WTC11 (cell line): Measurements from ENCODE around the gene EXOC4. TPM values are rescaled to one million over a fixed set of nuclear protein-coding genes. Genes with fewer than 3 reads are reported as not detected.

Experiments used
- ATAC-seq: fragments of 200-7000 bp; cut with Tn5 transposase; 2 replicates; pipeline ENCODE4 v1.10.0; 2021; ENCODE audit warnings: mild to moderate bottlenecking, moderate library complexity
- CTCF ChIA-PET: fragments of 300-600 bp; sonication (Branson Sonifier 250); formaldehyde crosslinking; loops from one replicate; lab custom pipeline; 2021; ENCODE audit warnings: antibody characterized with exemption; lab: Charles Lee
- POLR2A ChIA-PET: fragments of 350-600 bp; sonication (Branson Sonifier 250); formaldehyde crosslinking; loops from one replicate; lab custom pipeline; 2021; ENCODE audit warnings: antibody characterized with exemption; lab: Charles Lee
- DNase-seq: peaks from one replicate; pipeline ENCODE4 v3.0.0; 2021; ENCODE audit warnings: low spot score
- H3K27ac Mint-ChIP-seq: 2 replicates; pipeline ENCODE4 v1.8.0; 2021; ENCODE audit warnings: mixed read lengths
- H3K27me3 Mint-ChIP-seq: 2 replicates; pipeline ENCODE4 v1.8.0; 2021; ENCODE audit warnings: low read depth, mild to moderate bottlenecking, moderate library complexity, mixed read lengths
- H3K36me3 Mint-ChIP-seq: 2 replicates; pipeline ENCODE4 v1.8.0; 2021; ENCODE audit warnings: mixed read lengths
- H3K4me1 Mint-ChIP-seq: 2 replicates; pipeline ENCODE4 v1.8.0; 2022; ENCODE audit warnings: mixed read lengths
- H3K4me3 Mint-ChIP-seq: 2 replicates; pipeline ENCODE4 v1.8.0; 2021; ENCODE audit warnings: mild to moderate bottlenecking, moderate library complexity, mixed read lengths
- H3K9me3 Mint-ChIP-seq: 2 replicates; pipeline ENCODE4 v1.8.0; 2021; ENCODE audit warnings: mixed read lengths
- ARID4B ChIP-seq: sonication (generic); formaldehyde crosslinking; IDR thresholded peaks from 2 replicates; pipeline ENCODE4 v1.8.0; 2023; ENCODE audit warnings: missing genetic modification reagents, mild to moderate bottlenecking, borderline replicate concordance
- E2F4 ChIP-seq: sonication (generic); formaldehyde crosslinking; IDR thresholded peaks from 2 replicates; pipeline ENCODE4 v1.8.1; 2022; ENCODE audit warnings: low read depth, mild to moderate bottlenecking, moderate library complexity, missing genetic modification reagents, borderline replicate concordance
- ELF4 ChIP-seq: sonication (generic); formaldehyde crosslinking; IDR thresholded peaks from 2 replicates; pipeline ENCODE4 v1.8.1; 2022; ENCODE audit warnings: low read depth, mild to moderate bottlenecking, moderate library complexity, missing genetic modification reagents
- ESRRA ChIP-seq: sonication (generic); formaldehyde crosslinking; IDR thresholded peaks from 2 replicates; pipeline ENCODE4 v1.8.1; 2022; ENCODE audit warnings: mild to moderate bottlenecking, missing genetic modification reagents, borderline replicate concordance
- FOXP1 ChIP-seq: sonication (generic); formaldehyde crosslinking; IDR thresholded peaks from 2 replicates; pipeline ENCODE4 v1.8.0; 2022; ENCODE audit warnings: missing genetic modification reagents, mild to moderate bottlenecking, moderate library complexity, borderline replicate concordance
- KAT7 ChIP-seq: sonication (generic); formaldehyde crosslinking; IDR thresholded peaks from 2 replicates; pipeline ENCODE4 v1.8.1; 2023; ENCODE audit warnings: missing genetic modification reagents, mild to moderate bottlenecking, borderline replicate concordance
- MLX ChIP-seq: sonication (generic); formaldehyde crosslinking; IDR thresholded peaks from 2 replicates; pipeline ENCODE4 v1.8.1; 2023; ENCODE audit warnings: mild to moderate bottlenecking, missing genetic modification reagents, moderate library complexity
- MYBL2 ChIP-seq: sonication (generic); formaldehyde crosslinking; IDR thresholded peaks from 2 replicates; pipeline ENCODE4 v1.8.1; 2023; ENCODE audit warnings: mild to moderate bottlenecking, moderate library complexity, missing genetic modification reagents
- NFYB ChIP-seq: sonication (generic); formaldehyde crosslinking; conservative IDR thresholded peaks from 2 replicates; pipeline ENCODE4 v1.8.0; 2022; ENCODE audit warnings: low read depth, missing genetic modification reagents
- NR1H2 ChIP-seq: sonication (generic); formaldehyde crosslinking; IDR thresholded peaks from 2 replicates; pipeline ENCODE4 v1.9.0; 2021; ENCODE audit warnings: mild to moderate bottlenecking, moderate library complexity, missing genetic modification reagents
- OVOL2 ChIP-seq: fragments of 250-450 bp; sonication (Bioruptor Pico); IDR thresholded peaks from 2 replicates; pipeline ENCODE4 v1.9.0; 2021; ENCODE audit warnings: mild to moderate bottlenecking, borderline replicate concordance
- PREB ChIP-seq: sonication (generic); formaldehyde crosslinking; IDR thresholded peaks from 2 replicates; pipeline ENCODE4 v1.8.1; 2022; ENCODE audit warnings: mild to moderate bottlenecking, missing genetic modification reagents, moderate library complexity, borderline replicate concordance
- RORB ChIP-seq: fragments of 250-450 bp; sonication (Bioruptor Pico); IDR thresholded peaks from 2 replicates; pipeline ENCODE4 v1.9.0; 2021; ENCODE audit warnings: mild to moderate bottlenecking
- SOX15 ChIP-seq: fragments of 250-450 bp; sonication (Bioruptor Pico); IDR thresholded peaks from 2 replicates; pipeline ENCODE4 v1.9.0; 2021; ENCODE audit warnings: mild to moderate bottlenecking
- SP1 ChIP-seq: sonication (generic); formaldehyde crosslinking; conservative IDR thresholded peaks from 2 replicates; pipeline ENCODE4 v1.8.1; 2022; ENCODE audit warnings: missing genetic modification reagents
- TCF7 ChIP-seq: sonication (generic); formaldehyde crosslinking; IDR thresholded peaks from 2 replicates; pipeline ENCODE4 v1.8.0; 2022; ENCODE audit warnings: mild to moderate bottlenecking, low read depth, missing genetic modification reagents, moderate library complexity
- USF1 ChIP-seq: sonication (generic); formaldehyde crosslinking; IDR thresholded peaks from 2 replicates; pipeline ENCODE4 v1.8.0; 2022; ENCODE audit warnings: mild to moderate bottlenecking, missing genetic modification reagents
- ZBTB43 ChIP-seq: sonication (generic); formaldehyde crosslinking; IDR thresholded peaks from 2 replicates; pipeline ENCODE4 v1.8.1; 2023; ENCODE audit warnings: mild to moderate bottlenecking, missing genetic modification reagents
- ZNF219 ChIP-seq: sonication (generic); formaldehyde crosslinking; IDR thresholded peaks from 2 replicates; pipeline ENCODE4 v1.8.0; 2023; ENCODE audit warnings: missing genetic modification reagents, mild to moderate bottlenecking, borderline replicate concordance
- ZNF232 ChIP-seq: sonication (generic); formaldehyde crosslinking; IDR thresholded peaks from 2 replicates; pipeline ENCODE4 v1.8.0; 2022; ENCODE audit warnings: mild to moderate bottlenecking, missing genetic modification reagents
- ZNF317 ChIP-seq: sonication (generic); formaldehyde crosslinking; IDR thresholded peaks from 2 replicates; pipeline ENCODE4 v1.8.1; 2023; ENCODE audit warnings: low read depth, mild to moderate bottlenecking, moderate library complexity, missing genetic modification reagents, borderline replicate concordance
- ZNF423 ChIP-seq: fragments of 250-450 bp; sonication (Bioruptor Pico); IDR thresholded peaks from 2 replicates; pipeline ENCODE4 v2.1.2; 2022; ENCODE audit warnings: mild to moderate bottlenecking, moderate library complexity
- ZSCAN18 ChIP-seq: fragments of 250-450 bp; sonication (Bioruptor Pico); IDR thresholded peaks from 2 replicates; pipeline ENCODE4 v2.1.2; 2022; ENCODE audit warnings: mild to moderate bottlenecking, moderate library complexity
- total RNA-seq: library from RNA; stranded (reverse); gene quantifications from 3 replicates; pipeline ENCODE4 v1.2.3, GENCODE V29; 2021

Gene EXOC4
- total RNA-seq, 1 experiment from 2014 or later: 62.0 TPM

GRCh38 chr7:133783276-133783675 lies 530.4 kb downstream of the EXOC4 start (continued):
- no peak for TF ChIP-seq USF1 (CRISPR knock-in tag)
- no peak for TF ChIP-seq ZNF317 (CRISPR knock-in tag)
- no peak for TF ChIP-seq TCF7 (CRISPR knock-in tag)
- no peak for TF ChIP-seq ESRRA (CRISPR knock-in tag)
- no peak for TF ChIP-seq ZNF423 (CRISPR knock-in tag)

GRCh38 chr7:133784486-133785001 lies 531.7 kb downstream of the EXOC4 start:
- H3K27me3 Mint-ChIP-seq: no peaks in the 10 kb centered on the region
- no peak overlapping the region for H3K27ac Mint-ChIP-seq
- ATAC-seq (no peak), DNase-seq (no peak)
- H3K4me3 Mint-ChIP-seq: no peak overlapping the region
- H3K9me3 Mint-ChIP-seq: peaks cover 9% of the 10 kb centered on the region
- peaks cover 3% of the 10 kb centered on the region for H3K36me3 Mint-ChIP-seq
- ChIA-PET CTCF (no interaction called here), POLR2A (no interaction called here)
- TF ChIP-seq FOXP1 (CRISPR knock-in tag) (no peak), NFYB (no peak), SP1 (no peak), RORB (no peak), ZNF423 (CRISPR knock-in tag) (no peak), MYBL2 (CRISPR knock-in tag) (no peak), PREB (CRISPR knock-in tag) (no peak), ZBTB43 (no peak), E2F4 (CRISPR knock-in tag) (no peak)
- H3K4me1 Mint-ChIP-seq: no peaks in the 10 kb centered on the region; the same call in 1 of the 2 replicates

- peaks cover 4% of the 10 kb centered on the region for H3K4me1 Mint-ChIP-seq
- DNase-seq: no peak
- CTCF ChIA-PET: no interaction called here
- H3K27ac Mint-ChIP-seq: no peak overlapping the region
- H3K4me3 Mint-ChIP-seq: no peak overlapping the region
- POLR2A ChIA-PET: no interaction called here
- H3K9me3 Mint-ChIP-seq: no peaks in the 10 kb centered on the region
- H3K27me3 Mint-ChIP-seq: no peaks in the 10 kb centered on the region
- H3K36me3 Mint-ChIP-seq: no peaks in the 10 kb centered on the region
- no peak for ATAC-seq
- TF ChIP-seq KAT7 (no peak), ESRRA (CRISPR knock-in tag) (no peak), NFYB (no peak), ZSCAN18 (CRISPR knock-in tag) (no peak), SOX15 (no peak), MLX (no peak), MYBL2 (CRISPR knock-in tag) (no peak), ARID4B (CRISPR knock-in tag) (no peak), ZNF232 (CRISPR knock-in tag) (no peak), ELF4 (no peak), OVOL2 (CRISPR knock-in tag) (no peak), NR1H2 (CRISPR knock-in tag) (no peak), ZNF219 (CRISPR knock-in tag) (no peak)
These were observed 533.6 kb downstream of the EXOC4 start for GRCh38 chr7:133786401-133786937.
